A549 (cell line): ENCODE results near the gene KCNN4. TPM values are rescaled to one million over a fixed set of nuclear protein-coding genes. Genes with fewer than 3 reads are reported as not detected.

ENCODE experiments used
- ATAC-seq, 2 experiments: fragments of 200-7000 bp in 1 of 2; fragments of >200 bp in 1 of 2; cut with Nextera tagmentation in 1 of 2; cut with Tn5 transposase in 1 of 2; 3 replicates each; pipeline versions ENCODE4 v1.8.0 to v1.9.1; 2018 to 2020; ENCODE audit warnings: mild to moderate bottlenecking in 1 of 2, moderate library complexity in 1 of 2
- CTCF ChIA-PET: fragments of 300-600 bp; sonication (Branson Sonifier 250); formaldehyde crosslinking; extraction: SDS; loops from one replicate; lab custom pipeline; 2021; ENCODE audit warnings: antibody characterized with exemption, inconsistent platforms; lab: Yijun Ruan, JAX
- POLR2A ChIA-PET: fragments of 350-600 bp; formaldehyde crosslinking; extraction: SDS; loops from one replicate; lab custom pipeline; 2021; ENCODE audit warnings: antibody characterized with exemption, inconsistent platforms; lab: Yijun Ruan, JAX
- DNase-seq, 2 experiments: peaks; one replicate each; pipeline versions ENCODE4 v3.0.0 to v3.0.0-alpha.2; 2011 to 2016; ENCODE audit warnings: low read depth in 1 of 2, low spot score in 1 of 2
- FAIRE-seq: peaks from 2 replicates; lab custom pipeline; 2011; peaks lifted over from hg19 to GRCh38; lab: Jason Lieb, UNC
- H3K27ac ChIP-seq, 2 experiments: fragments of >200 bp; sonication (Bioruptor Twin); formaldehyde crosslinking; 3 replicates each; pipeline ENCODE4 v1.5.1; 2016 to 2017
- H3K4me1 ChIP-seq: fragments of >200 bp; sonication (Bioruptor Twin); formaldehyde crosslinking; 3 replicates; pipeline ENCODE4 v1.6.1; 2016
- H3K4me2 ChIP-seq: fragments of >200 bp; sonication (Bioruptor Twin); formaldehyde crosslinking; 3 replicates; pipeline ENCODE4 v1.6.1; 2016
- H3K4me3 ChIP-seq: fragments of >200 bp; sonication (Bioruptor Twin); formaldehyde crosslinking; 3 replicates; pipeline ENCODE4 v1.5.1; 2016
- H3K9me3 ChIP-seq: fragments of >200 bp; sonication (Bioruptor Twin); formaldehyde crosslinking; 3 replicates; pipeline ENCODE4 v1.6.1; 2016
- CBX2 ChIP-seq: fragments of 200-600 bp; sonication (generic); IDR thresholded peaks from 2 replicates; pipeline ENCODE4 v1.6.1; 2016; ENCODE audit warnings: low read depth, mild to moderate bottlenecking, borderline replicate concordance
- CEBPB ChIP-seq, 2 experiments: fragments of >200 bp in 1 of 2; sonication (Bioruptor Twin) in 1 of 2; formaldehyde crosslinking in 1 of 2; IDR thresholded peaks; 2 replicates each; pipeline ENCODE4 v1.6.1; 2012 to 2016
- CHD2 ChIP-seq: fragments of 150-350 bp; IDR thresholded peaks from 2 replicates; pipeline ENCODE4 v1.6.1; 2014; ENCODE audit warnings: low read length; ENCODE audit not compliant: partially characterized antibody
- CHD4 ChIP-seq: fragments of 200-600 bp; sonication (generic); IDR thresholded peaks from 2 replicates; pipeline ENCODE4 v1.6.1; 2016; ENCODE audit warnings: antibody characterized with exemption, mild to moderate bottlenecking, borderline replicate concordance
- FOSB ChIP-seq: fragments of 250-450 bp; sonication (Bioruptor Pico); IDR thresholded peaks from 2 replicates; pipeline ENCODE4 v1.5.0; 2020; ENCODE audit warnings: mild to moderate bottlenecking, moderate library complexity
- FOSL2 ChIP-seq, 2 experiments: fragments of 450-650 bp in 1 of 2; fragments of >200 bp in 1 of 2; sonication (Bioruptor Twin) in 1 of 2; formaldehyde crosslinking; IDR thresholded peaks; 2 replicates each; pipeline versions ENCODE4 v1.5.0 to v1.6.1; 2016 to 2020; ENCODE audit warnings: mild to moderate bottlenecking in 1 of 2, moderate library complexity in 1 of 2
- FOXS1 ChIP-seq: fragments of 250-450 bp; sonication (Bioruptor Pico); IDR thresholded peaks from 2 replicates; pipeline ENCODE4 v1.5.0; 2020; ENCODE audit warnings: mild to moderate bottlenecking, moderate library complexity
- GATA3 ChIP-seq: IDR thresholded peaks from 2 replicates; pipeline ENCODE4 v1.6.1; 2012; ENCODE audit warnings: borderline replicate concordance
- HDAC2 ChIP-seq: fragments of 200-600 bp; sonication (generic); IDR thresholded peaks from 2 replicates; pipeline ENCODE4 v1.6.1; 2016
- HEYL ChIP-seq: fragments of 250-450 bp; sonication (Bioruptor Pico); IDR thresholded peaks from 2 replicates; pipeline ENCODE4 v1.8.0; 2021; ENCODE audit warnings: mild to moderate bottlenecking, moderate library complexity
- HOXA7 ChIP-seq: fragments of 250-450 bp; sonication (Bioruptor Pico); IDR thresholded peaks from 2 replicates; pipeline ENCODE4 v1.5.0; 2020; ENCODE audit warnings: mild to moderate bottlenecking, moderate library complexity
- JUN ChIP-seq, 2 experiments: fragments of >200 bp; sonication (Bioruptor Twin); formaldehyde crosslinking; IDR thresholded peaks; 2 replicates in 1 of 2; 3 replicates in 1 of 2; pipeline ENCODE4 v1.6.1; 2016 to 2017
- KDM5A ChIP-seq: fragments of 200-600 bp; sonication (generic); IDR thresholded peaks from 2 replicates; pipeline ENCODE4 v1.6.1; 2016; ENCODE audit warnings: antibody characterized with exemption, mild to moderate bottlenecking
- MAFK ChIP-seq: fragments of 450-650 bp; IDR thresholded peaks from 2 replicates; pipeline ENCODE4 v1.6.1; 2014; ENCODE audit not compliant: partially characterized antibody
- MAZ ChIP-seq: fragments of 150-350 bp; IDR thresholded peaks from 2 replicates; pipeline ENCODE4 v1.6.1; 2014; ENCODE audit warnings: antibody characterized with exemption, low read depth, low read length, borderline replicate concordance
- MYC ChIP-seq: IDR thresholded peaks from 2 replicates; pipeline ENCODE4 v1.6.1; 2012; ENCODE audit warnings: mild to moderate bottlenecking, inconsistent platforms, low read length, improper control_type of control experiment, borderline replicate concordance
- PHF8 ChIP-seq: fragments of 200-600 bp; sonication (generic); IDR thresholded peaks from 2 replicates; pipeline ENCODE4 v1.6.1; 2016; ENCODE audit warnings: low read depth, mild to moderate bottlenecking, antibody characterized with exemption, moderate library complexity, borderline replicate concordance
- POLR2AphosphoS2 ChIP-seq: conservative IDR thresholded peaks from 2 replicates; pipeline ENCODE4 v1.6.1; 2012; ENCODE audit warnings: low read length, improper control_type of control experiment, inconsistent platforms
- RAD21 ChIP-seq, 2 experiments: fragments of >200 bp in 1 of 2; sonication (Bioruptor Twin) in 1 of 2; formaldehyde crosslinking in 1 of 2; IDR thresholded peaks in 1 of 2; conservative IDR thresholded peaks in 1 of 2; 2 replicates in 1 of 2; 3 replicates in 1 of 2; pipeline ENCODE4 v1.6.1; 2012 to 2018; ENCODE audit warnings: inconsistent platforms in 1 of 2
- RARB ChIP-seq: fragments of 250-450 bp; sonication (Bioruptor Pico); IDR thresholded peaks from 2 replicates; pipeline ENCODE4 v1.8.0; 2021; ENCODE audit warnings: mild to moderate bottlenecking, moderate library complexity
- SREBF2 ChIP-seq: fragments of 450-650 bp; IDR thresholded peaks from 2 replicates; pipeline ENCODE4 v1.6.1; 2014; ENCODE audit warnings: mild to moderate bottlenecking, moderate library complexity
- TFCP2L1 ChIP-seq: fragments of 250-450 bp; sonication (Bioruptor Pico); IDR thresholded peaks from 2 replicates; pipeline ENCODE4 v1.5.0; 2021; ENCODE audit warnings: mild to moderate bottlenecking
- ZC3H11A ChIP-seq: fragments of 450-650 bp; IDR thresholded peaks from 2 replicates; pipeline ENCODE4 v1.6.1; 2014; ENCODE audit warnings: antibody characterized with exemption, mild to moderate bottlenecking
- WGBS: methylation state at CpG from one replicate; pipeline ENCODE4 v1.1.6; 2017; ENCODE audit errors: missing lambda C conversion rate; 5-methylcytosine and 5-hydroxymethylcytosine counted together
- polyA plus RNA-seq, 4 experiments: library from polyadenylated mRNA; depleted of rRNA in 3 of 4; stranded (reverse); fragments of >200 nt; fragmentation: RNase III in 1 of 4; extraction: RNeasy Plus Mini Kit Qiagen cat#74134 plus additional on column Dnase treatment in 1 of 4; gene quantifications; 2 replicates in 3 of 4; 3 replicates in 1 of 4; pipeline ENCODE4 v1.2.3, GENCODE V29; 2011 to 2017
- TF ChIP-seq, protein P1 (sequence below): fragments of 450-650 bp; IDR thresholded peaks from 2 replicates; pipeline ENCODE4 v1.6.1; 2014; ENCODE audit warnings: antibody characterized with exemption
- TF ChIP-seq, protein P2 (sequence below): IDR thresholded peaks from 2 replicates; pipeline ENCODE4 v1.6.1; 2012
- TF ChIP-seq, protein P3 (sequence below): fragments of >200 bp; sonication (Bioruptor Twin); formaldehyde crosslinking; IDR thresholded peaks from 3 replicates; pipeline ENCODE4 v1.6.1; 2016
- TF ChIP-seq, protein P4 (sequence below): IDR thresholded peaks from 2 replicates; pipeline ENCODE4 v1.6.1; 2012
- TF ChIP-seq, protein P5 (sequence below): fragments of 200-600 bp; sonication (generic); IDR thresholded peaks from 2 replicates; pipeline ENCODE4 v1.6.1; 2016; ENCODE audit warnings: antibody characterized with exemption, mild to moderate bottlenecking, moderate library complexity

The KCNN4 gene
- polyA plus RNA-seq, 2 of the 4 experiments (the other 2 are of a cell fraction): 15.7 to 21.0 TPM

DNA sequence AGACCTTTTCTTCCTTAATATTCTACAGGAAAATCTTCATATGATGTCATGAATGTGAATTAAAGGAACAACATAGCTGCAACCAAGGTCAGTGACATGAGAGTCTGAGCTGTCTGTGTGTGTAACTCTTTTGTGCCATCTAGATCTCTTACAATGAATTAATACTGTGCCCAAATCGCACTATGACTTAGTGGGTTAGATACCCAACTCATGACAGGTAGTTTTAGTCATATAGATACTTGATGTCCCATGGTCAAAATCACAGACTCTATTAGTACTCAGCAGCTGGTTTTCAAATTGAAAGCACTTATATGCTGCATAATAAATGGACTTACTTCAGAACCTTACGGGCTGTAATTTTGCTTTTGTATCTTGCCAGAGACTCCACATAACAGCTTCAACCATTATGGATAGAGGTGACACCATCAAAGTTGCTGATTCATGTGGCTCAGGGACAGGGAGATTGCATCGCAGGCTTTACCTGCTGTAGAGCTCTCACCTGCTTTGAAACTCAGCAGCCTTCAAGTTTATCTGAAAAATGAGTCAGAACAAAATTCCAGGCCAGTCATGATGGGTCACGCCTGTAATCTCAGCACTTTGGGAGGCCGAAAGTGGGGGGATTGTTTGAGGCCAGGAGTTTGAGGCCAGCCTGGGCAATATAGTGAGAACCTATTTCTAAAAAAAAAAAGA is 34.0 kb upstream of the KCNN4 start:
- peak; percentile 28 for FAIRE-seq
- peaks cover 22% of the 10 kb centered on the region for H3K9me3 ChIP-seq
- TF ChIP-seq PHF8: no peak
- no peak for TF ChIP-seq FOXS1 (CRISPR knock-in tag)
- no peak for TF ChIP-seq MYC
- no peak for TF ChIP-seq ZC3H11A
- TF ChIP-seq, protein P1, sequence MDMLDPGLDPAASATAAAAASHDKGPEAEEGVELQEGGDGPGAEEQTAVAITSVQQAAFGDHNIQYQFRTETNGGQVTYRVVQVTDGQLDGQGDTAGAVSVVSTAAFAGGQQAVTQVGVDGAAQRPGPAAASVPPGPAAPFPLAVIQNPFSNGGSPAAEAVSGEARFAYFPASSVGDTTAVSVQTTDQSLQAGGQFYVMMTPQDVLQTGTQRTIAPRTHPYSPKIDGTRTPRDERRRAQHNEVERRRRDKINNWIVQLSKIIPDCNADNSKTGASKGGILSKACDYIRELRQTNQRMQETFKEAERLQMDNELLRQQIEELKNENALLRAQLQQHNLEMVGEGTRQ: no peak
- TF ChIP-seq CEBPB (IDR thresholded peaks at IDR 0.05): no peak
- TF ChIP-seq MAFK: no peak
- no peak for TF ChIP-seq TFCP2L1 (CRISPR knock-in tag)
- no peak for TF ChIP-seq MAZ
- no peak for TF ChIP-seq FOSB (CRISPR knock-in tag)
- TF ChIP-seq SREBF2: no peak
- TF ChIP-seq, protein P2, sequence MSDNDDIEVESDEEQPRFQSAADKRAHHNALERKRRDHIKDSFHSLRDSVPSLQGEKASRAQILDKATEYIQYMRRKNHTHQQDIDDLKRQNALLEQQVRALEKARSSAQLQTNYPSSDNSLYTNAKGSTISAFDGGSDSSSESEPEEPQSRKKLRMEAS: no peak
- no peak for TF ChIP-seq HOXA7 (CRISPR knock-in tag)
- TF ChIP-seq RAD21 (conservative IDR thresholded peaks at IDR 0.05 in 1 of 2, IDR thresholded peaks at IDR 0.05 in 1 of 2): no peak
- TF ChIP-seq HDAC2: no peak
- no peak for TF ChIP-seq GATA3
- TF ChIP-seq, protein P3, sequence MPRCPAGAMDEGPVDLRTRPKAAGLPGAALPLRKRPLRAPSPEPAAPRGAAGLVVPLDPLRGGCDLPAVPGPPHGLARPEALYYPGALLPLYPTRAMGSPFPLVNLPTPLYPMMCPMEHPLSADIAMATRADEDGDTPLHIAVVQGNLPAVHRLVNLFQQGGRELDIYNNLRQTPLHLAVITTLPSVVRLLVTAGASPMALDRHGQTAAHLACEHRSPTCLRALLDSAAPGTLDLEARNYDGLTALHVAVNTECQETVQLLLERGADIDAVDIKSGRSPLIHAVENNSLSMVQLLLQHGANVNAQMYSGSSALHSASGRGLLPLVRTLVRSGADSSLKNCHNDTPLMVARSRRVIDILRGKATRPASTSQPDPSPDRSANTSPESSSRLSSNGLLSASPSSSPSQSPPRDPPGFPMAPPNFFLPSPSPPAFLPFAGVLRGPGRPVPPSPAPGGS: no peak
- TF ChIP-seq JUN (IDR thresholded peaks at IDR 0.05): no peak
- no peak overlapping the region for H3K4me2 ChIP-seq
- H3K27ac ChIP-seq: no peak overlapping the region
- no peak for ATAC-seq
- H3K4me3 ChIP-seq: no peak overlapping the region
- no peak for DNase-seq
- 35% methylated on average over 5 of the region's 5 CpGs for WGBS
- ChIA-PET CTCF (interaction anchor here (0.6 to 1.7 kb wide), 8 partner anchors 18 to 368 kb away, joined by 3 to 5 read pairs (median 3); no protein-coding TSS in a partner anchor), POLR2A (no interaction called here)
- H3K4me1 ChIP-seq: no peaks in the 10 kb centered on the region

DNA sequence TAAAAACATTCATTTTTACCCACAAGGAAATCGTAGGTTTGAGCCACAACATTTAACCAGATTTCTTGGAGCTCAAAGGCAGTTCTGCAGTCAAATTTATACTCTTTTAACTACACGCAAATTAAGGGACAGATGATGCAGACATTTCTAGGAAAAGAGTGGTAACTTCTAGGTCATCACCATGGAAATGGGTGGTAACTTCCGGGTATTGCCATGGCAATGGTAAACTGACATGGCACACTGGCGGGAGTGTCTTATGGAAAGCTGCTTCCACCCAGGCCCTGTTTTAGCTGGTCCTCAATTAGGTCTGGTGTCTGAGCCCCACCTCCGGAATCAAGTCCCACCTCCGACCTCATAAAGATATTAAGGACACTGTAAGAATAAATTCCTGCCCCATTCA is 31.9 kb upstream of the KCNN4 start:
- WGBS: 48% methylated on average over 6 of the region's 6 CpGs
- Histone ChIP-seq H3K9me3 (peaks cover 11% of the 10 kb centered on the region; the same call in 2 of the 3 replicates), H3K4me3 (no peak overlapping the region), H3K4me1 (no peaks in the 10 kb centered on the region), H3K4me2 (no peak overlapping the region), H3K27ac (no peak overlapping the region)
- FAIRE-seq: peak; percentile 59
- ATAC-seq: no peak
- TF ChIP-seq SREBF2 (no peak), CHD4 (no peak), CBX2 (no peak), KDM5A (no peak), FOSL2 (IDR thresholded peaks at IDR 0.05) (no peak), FOSL2 (CRISPR knock-in tag; IDR thresholded peaks at IDR 0.05) (no peak), RARB (CRISPR knock-in tag) (no peak), MAZ (no peak), HEYL (CRISPR knock-in tag) (no peak), POLR2AphosphoS2 (no peak), CHD2 (no peak), CEBPB (IDR thresholded peaks at IDR 0.05) (no peak)
- TF ChIP-seq, protein P4, sequence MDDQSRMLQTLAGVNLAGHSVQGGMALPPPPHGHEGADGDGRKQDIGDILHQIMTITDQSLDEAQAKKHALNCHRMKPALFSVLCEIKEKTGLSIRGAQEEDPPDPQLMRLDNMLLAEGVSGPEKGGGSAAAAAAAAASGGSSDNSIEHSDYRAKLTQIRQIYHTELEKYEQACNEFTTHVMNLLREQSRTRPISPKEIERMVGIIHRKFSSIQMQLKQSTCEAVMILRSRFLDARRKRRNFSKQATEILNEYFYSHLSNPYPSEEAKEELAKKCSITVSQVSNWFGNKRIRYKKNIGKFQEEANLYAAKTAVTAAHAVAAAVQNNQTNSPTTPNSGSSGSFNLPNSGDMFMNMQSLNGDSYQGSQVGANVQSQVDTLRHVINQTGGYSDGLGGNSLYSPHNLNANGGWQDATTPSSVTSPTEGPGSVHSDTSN: no peak
- TF ChIP-seq, protein P5, sequence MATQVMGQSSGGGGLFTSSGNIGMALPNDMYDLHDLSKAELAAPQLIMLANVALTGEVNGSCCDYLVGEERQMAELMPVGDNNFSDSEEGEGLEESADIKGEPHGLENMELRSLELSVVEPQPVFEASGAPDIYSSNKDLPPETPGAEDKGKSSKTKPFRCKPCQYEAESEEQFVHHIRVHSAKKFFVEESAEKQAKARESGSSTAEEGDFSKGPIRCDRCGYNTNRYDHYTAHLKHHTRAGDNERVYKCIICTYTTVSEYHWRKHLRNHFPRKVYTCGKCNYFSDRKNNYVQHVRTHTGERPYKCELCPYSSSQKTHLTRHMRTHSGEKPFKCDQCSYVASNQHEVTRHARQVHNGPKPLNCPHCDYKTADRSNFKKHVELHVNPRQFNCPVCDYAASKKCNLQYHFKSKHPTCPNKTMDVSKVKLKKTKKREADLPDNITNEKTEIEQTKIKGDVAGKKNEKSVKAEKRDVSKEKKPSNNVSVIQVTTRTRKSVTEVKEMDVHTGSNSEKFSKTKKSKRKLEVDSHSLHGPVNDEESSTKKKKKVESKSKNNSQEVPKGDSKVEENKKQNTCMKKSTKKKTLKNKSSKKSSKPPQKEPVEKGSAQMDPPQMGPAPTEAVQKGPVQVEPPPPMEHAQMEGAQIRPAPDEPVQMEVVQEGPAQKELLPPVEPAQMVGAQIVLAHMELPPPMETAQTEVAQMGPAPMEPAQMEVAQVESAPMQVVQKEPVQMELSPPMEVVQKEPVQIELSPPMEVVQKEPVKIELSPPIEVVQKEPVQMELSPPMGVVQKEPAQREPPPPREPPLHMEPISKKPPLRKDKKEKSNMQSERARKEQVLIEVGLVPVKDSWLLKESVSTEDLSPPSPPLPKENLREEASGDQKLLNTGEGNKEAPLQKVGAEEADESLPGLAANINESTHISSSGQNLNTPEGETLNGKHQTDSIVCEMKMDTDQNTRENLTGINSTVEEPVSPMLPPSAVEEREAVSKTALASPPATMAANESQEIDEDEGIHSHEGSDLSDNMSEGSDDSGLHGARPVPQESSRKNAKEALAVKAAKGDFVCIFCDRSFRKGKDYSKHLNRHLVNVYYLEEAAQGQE: no peak
- ChIA-PET CTCF (interaction anchor here (0.7 to 0.9 kb wide), 2 partner anchors 258 to 293 kb away, joined by 3 read pairs; no protein-coding TSS in a partner anchor), POLR2A (no interaction called here)
- no peak for DNase-seq
